ENCODE data around the gene PKDCC.

PKDCC gene

GRCh38 chr2:42050010-42050702 lies 2.3 kb downstream of the PKDCC start:
- DNase-seq, result no peak

GRCh38 chr2:42050703-42051542 lies 3.1 kb downstream of the PKDCC start:
- no peak for DNase-seq

GRCh38 chr2:42051543-42052235 lies 3.9 kb downstream of the PKDCC start:
- DNase-seq, result no peak

GRCh38 chr2:42052702-42053481 lies 5.1 kb downstream of the PKDCC start:
- peak; percentile 38 for DNase-seq

- no peak for DNase-seq
Measured at GRCh38 chr2:42053482-42053790, 5.6 kb downstream of the PKDCC start.

GRCh38 chr2:42053791-42054701 lies 6.2 kb downstream of the PKDCC start:
- no peak for DNase-seq

GRCh38 chr2:42054714-42055430 lies 7.1 kb downstream of the PKDCC start:
- DNase-seq, result peak; percentile 59

- peak; percentile 80 for DNase-seq
Measured at GRCh38 chr2:42055573-42056514, 8.0 kb downstream of the PKDCC start.

GRCh38 chr2:42057159-42057901 lies 9.5 kb downstream of the PKDCC start:
- DNase-seq, result peak; percentile 14

GRCh38 chr2:42057902-42058450 lies 10.2 kb downstream of the PKDCC start:
- peak; percentile 37 for DNase-seq

- no peak for DNase-seq
Measured at GRCh38 chr2:42059261-42059898, 11.6 kb downstream of the PKDCC start.

GRCh38 chr2:42060028-42060427 lies 12.2 kb downstream of the PKDCC start:
- DNase-seq, result no peak

GRCh38 chr2:42060718-42061619 lies 13.1 kb downstream of the PKDCC start:
- DNase-seq, result no peak

GRCh38 chr2:42061839-42062238 lies 14.0 kb downstream of the PKDCC start:
- DNase-seq, result no peak

- no peak for DNase-seq
Measured at GRCh38 chr2:42063431-42064171, 15.8 kb downstream of the PKDCC start.

- DNase-seq, result no peak
Measured at GRCh38 chr2:42064417-42064942, 16.7 kb downstream of the PKDCC start.
